ENCODE measurements around the gene KRTAP5-7.
"Not testable (repeated sequence)": the region's sequence is repeated elsewhere in the genome, so short reads cannot be mapped to it uniquely, and the experiment has no call there.

The KRTAP5-7 gene

GRCh38 chr11:71527576-71528210 is 626 bp downstream of the KRTAP5-7 start:
- H3K4me3 ChIP-seq (ENCODE audit: low read depth, low read length), result no peak overlapping the region
- no peak for DNase-seq (ENCODE audit: low read depth)

GRCh38 chr11:71530602-71531001 is 3.5 kb downstream of the KRTAP5-7 start:
- no peak for DNase-seq (ENCODE audit: low read depth)
- no peak overlapping the region for H3K4me3 ChIP-seq (ENCODE audit: low read depth, low read length)

GRCh38 chr11:71532036-71532610 is 5.1 kb downstream of the KRTAP5-7 start:
- DNase-seq (ENCODE audit: low read depth), result no peak
- H3K4me3 ChIP-seq (ENCODE audit: low read depth, low read length), result no peak overlapping the region

DNA sequence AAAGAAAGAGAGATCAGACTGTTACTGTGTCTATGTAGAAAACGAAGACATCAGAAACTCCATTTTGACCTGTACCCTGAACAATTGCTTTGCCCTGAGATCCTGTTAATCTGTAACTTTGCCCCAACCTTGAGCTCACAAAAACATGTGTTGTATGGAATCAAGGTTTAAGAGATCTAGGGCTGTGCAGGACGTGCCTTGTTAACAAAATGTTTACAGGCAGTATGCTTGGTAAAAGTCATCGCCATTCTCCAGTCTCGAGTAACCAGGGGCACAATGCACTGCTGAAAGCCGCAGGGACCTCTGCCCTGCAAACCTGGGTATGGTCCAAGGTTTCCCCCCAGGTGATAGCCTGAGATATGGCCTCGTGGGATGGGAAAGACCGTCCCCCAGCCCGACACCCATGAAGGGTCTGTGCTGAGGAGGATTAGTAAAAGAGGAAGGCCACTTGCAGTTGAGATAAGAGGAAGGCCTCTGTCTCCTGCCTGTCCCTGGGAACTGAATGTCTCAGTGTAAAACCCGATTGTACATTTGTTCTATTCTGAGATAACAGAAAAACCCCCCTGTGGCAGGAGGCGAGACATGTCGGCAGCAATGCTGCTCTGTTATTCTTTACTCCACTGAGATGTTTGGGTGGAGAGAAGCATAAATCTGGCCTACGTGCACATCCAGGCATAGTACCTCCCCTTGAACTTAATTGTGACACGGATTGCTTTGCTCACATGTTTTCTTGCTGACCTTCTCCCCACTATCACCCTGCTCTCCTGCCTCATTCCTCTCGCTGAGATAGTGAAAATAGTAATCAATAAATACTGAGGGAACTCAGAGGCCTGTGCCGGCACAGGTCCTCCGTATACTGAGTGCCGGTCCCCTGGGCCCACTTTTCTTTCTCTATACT is 7.9 kb downstream of the KRTAP5-7 start:
- not testable (repeated sequence) for DNase-seq (ENCODE audit: low read depth); H3K4me3 ChIP-seq (ENCODE audit: low read depth, low read length)

- no peak overlapping the region for H3K4me3 ChIP-seq (ENCODE audit: low read depth, low read length)
- no peak for DNase-seq (ENCODE audit: low read depth)
Measured at GRCh38 chr11:71535825-71536224, 8.8 kb downstream of the KRTAP5-7 start.

- DNase-seq (ENCODE audit: low read depth), result no peak
- H3K4me3 ChIP-seq (ENCODE audit: low read depth, low read length), result no peak overlapping the region
Measured at GRCh38 chr11:71537537-71537936, 10.5 kb downstream of the KRTAP5-7 start.

- H3K4me3 ChIP-seq (ENCODE audit: low read depth, low read length); DNase-seq (ENCODE audit: low read depth): not testable (repeated sequence)
Measured at GRCh38 chr11:71537977-71538665, 11.1 kb downstream of the KRTAP5-7 start, which contains the start of gene KRTAP5-8. Gene KRTAP5-8 (plus strand): TSS chr11:71538025. CDS start chr11:71538056, 31 bp downstream.

DNA sequence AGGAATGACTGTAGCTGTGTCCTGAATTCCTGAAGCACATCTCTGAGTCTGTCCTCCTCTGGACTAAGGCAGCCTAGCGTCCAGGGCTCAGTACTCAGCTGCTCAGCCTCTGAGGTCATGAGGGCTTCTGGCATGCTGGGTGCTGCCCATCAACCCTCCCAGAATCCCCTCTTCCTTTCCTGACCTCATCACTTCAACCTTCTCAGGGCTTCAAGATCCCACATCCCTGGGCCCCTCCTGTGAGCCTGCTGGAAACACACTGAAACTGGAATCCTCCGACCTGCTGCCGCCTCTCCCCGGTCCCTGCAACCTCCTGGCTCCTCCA is 11.6 kb downstream of the KRTAP5-7 start:
- H3K4me3 ChIP-seq (ENCODE audit: low read depth, low read length), result no peak overlapping the region
- no peak for DNase-seq (ENCODE audit: low read depth)

DNA sequence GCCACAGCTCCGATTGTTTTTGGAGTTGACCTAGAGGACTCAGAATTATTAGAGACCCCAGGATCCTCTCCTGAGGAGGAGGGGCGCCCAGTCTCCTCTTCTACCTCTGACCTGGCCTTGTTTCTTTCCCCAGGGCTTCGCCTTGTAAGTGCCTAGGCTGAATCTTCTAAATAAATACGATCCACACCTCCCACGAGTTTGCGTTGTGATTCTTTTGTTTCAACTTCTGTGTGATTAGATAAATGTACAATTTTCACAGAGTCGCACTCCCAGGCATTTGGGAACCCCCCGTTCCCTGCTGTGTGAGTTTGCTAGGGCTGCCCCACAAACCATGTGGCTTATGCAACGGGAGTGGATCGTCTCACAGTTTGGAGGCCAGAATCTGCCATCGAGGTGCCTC is 11.9 kb downstream of the KRTAP5-7 start:
- DNase-seq (ENCODE audit: low read depth), result no peak
- no peak overlapping the region for H3K4me3 ChIP-seq (ENCODE audit: low read depth, low read length)

- H3K4me3 ChIP-seq (ENCODE audit: low read depth, low read length); DNase-seq (ENCODE audit: low read depth): not testable (repeated sequence)
Measured at GRCh38 chr11:71539971-71540370, 12.9 kb downstream of the KRTAP5-7 start.

GRCh38 chr11:71540521-71541304 is 13.6 kb downstream of the KRTAP5-7 start:
- not testable (repeated sequence) for DNase-seq (ENCODE audit: low read depth); H3K4me3 ChIP-seq (ENCODE audit: low read depth, low read length)

DNA sequence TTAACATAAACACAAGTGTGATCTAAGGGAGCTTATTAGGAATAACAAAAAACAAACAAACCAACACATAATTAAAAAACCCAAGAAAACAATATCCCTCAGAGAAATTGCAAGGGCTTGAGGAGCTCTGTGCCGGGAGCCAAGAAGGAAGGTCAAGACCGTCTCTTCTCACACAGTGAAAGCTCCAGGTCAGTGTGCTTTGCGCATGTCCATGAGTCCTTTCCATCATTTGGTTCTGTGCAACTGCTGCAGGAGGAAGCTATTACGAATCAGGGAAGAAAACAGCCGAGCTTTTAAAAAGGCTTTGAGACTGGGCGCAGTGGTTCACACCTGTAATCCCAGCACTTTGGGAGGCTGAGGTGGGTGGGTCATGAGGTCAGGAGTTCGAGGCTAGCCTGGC is 15.3 kb downstream of the KRTAP5-7 start:
- DNase-seq (ENCODE audit: low read depth), result no peak
- no peak overlapping the region for H3K4me3 ChIP-seq (ENCODE audit: low read depth, low read length)

- no peak for DNase-seq (ENCODE audit: low read depth)
- no peak overlapping the region for H3K4me3 ChIP-seq (ENCODE audit: low read depth, low read length)
Measured at GRCh38 chr11:71542879-71543777, 16.1 kb downstream of the KRTAP5-7 start.

GRCh38 chr11:71543866-71544265 is 16.8 kb downstream of the KRTAP5-7 start:
- no peak overlapping the region for H3K4me3 ChIP-seq (ENCODE audit: low read depth, low read length)
- no peak for DNase-seq (ENCODE audit: low read depth)

- DNase-seq (ENCODE audit: low read depth), result no peak
- no peak overlapping the region for H3K4me3 ChIP-seq (ENCODE audit: low read depth, low read length)
Measured at GRCh38 chr11:71544525-71545214, 17.6 kb downstream of the KRTAP5-7 start.

DNA sequence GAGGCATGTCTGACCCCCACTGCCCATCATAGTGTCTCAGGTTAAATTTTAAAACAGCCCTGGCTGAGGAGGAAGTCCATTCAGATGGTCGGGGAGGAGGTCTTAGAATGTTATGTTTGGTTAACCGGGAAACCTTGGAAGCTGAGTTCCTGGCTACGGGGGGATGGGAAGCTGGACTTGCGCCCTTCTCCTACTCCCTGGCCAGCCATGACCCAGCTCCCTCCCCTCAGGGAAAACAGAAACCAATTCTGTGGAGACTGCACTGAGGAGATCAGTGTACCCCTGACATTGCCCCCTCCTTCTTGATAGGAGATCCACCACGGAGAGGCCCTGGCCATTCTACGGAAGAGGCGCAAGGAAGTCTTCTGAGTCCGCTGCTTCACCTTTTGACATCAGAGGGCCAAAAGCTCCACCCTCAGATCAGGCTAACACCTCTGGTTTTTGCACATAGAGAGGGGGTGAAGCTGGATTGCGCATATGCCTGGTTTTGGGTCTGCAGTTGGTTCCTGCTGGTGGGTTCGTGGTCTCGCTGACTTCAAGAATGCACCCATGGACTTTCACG is 18.4 kb downstream of the KRTAP5-7 start:
- no peak overlapping the region for H3K4me3 ChIP-seq (ENCODE audit: low read depth, low read length)
- DNase-seq (ENCODE audit: low read depth), result no peak

DNA sequence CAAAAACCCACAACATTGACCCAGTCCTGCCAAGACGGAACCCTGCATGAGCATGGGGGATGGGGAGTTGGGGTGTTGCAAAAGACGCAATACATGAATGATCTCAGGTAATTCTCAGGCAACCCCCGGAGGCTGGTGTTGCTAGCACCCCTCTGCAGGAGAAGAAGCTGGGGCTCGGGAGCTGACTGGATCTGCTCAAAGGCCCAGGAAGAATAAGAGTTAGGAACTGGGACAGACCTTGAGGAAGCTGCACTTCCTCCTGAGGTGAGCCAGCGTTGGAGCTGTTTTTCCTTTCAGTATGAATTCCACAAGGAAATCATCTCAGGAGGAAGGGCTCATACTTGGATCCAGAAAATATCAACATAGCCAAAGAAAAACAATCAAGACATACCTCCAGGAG is 21.1 kb downstream of the KRTAP5-7 start, which contains the start of gene KRTAP5-9:
TSS of gene KRTAP5-9 (plus strand) at position 301 of the 400 bp plus-strand sequence. CDS start 238 bp downstream, outside the sequence.
- DNase-seq (ENCODE audit: low read depth), result no peak
- H3K4me3 ChIP-seq (ENCODE audit: low read depth, low read length), result no peak within 1 kb of the TSS

Data from skeletal muscle cell (primary cell).